HG03095 (cell line): ENCODE data around the gene ZNF429.
"Not testable (repeated sequence)": the region's sequence is repeated elsewhere in the genome, so short reads cannot be mapped to it uniquely, and the experiment has no call there.

ENCODE experiments used
- ATAC-seq: cut with Tn5 transposase; IDR thresholded peaks from one replicate; pipeline ENCODE4 v1.9.1; 2021; ENCODE audit warnings: moderate library complexity; ENCODE audit not compliant: unreplicated experiment

Gene ZNF429

GRCh38 chr19:21505459-21506451, at the start of gene ZNF429:
Gene ZNF429, plus strand, starts transcription at chr19:21505602. Its CDS starts 170 bp downstream, at chr19:21505772.
- peak; percentile 100 for ATAC-seq

- no peak for ATAC-seq
These were observed 44.7 kb upstream of the ZNF429 start for GRCh38 chr19:21460686-21461085.

GRCh38 chr19:21462540-21462939, 42.9 kb upstream of the ZNF429 start:
- ATAC-seq = no peak

GRCh38 chr19:21463449-21464105, 41.8 kb upstream of the ZNF429 start:
- no peak for ATAC-seq

- no peak for ATAC-seq
These were observed 38.8 kb upstream of the ZNF429 start for GRCh38 chr19:21466627-21467026.

- ATAC-seq = no peak
These were observed 36.6 kb upstream of the ZNF429 start for GRCh38 chr19:21468791-21469190.

- no peak for ATAC-seq
These were observed 32.9 kb upstream of the ZNF429 start for GRCh38 chr19:21472507-21472906.

GRCh38 chr19:21474671-21475181, 30.7 kb upstream of the ZNF429 start:
- ATAC-seq = no peak

- ATAC-seq = not testable (repeated sequence)
These were observed 23.0 kb upstream of the ZNF429 start for GRCh38 chr19:21482361-21482760.

GRCh38 chr19:21482863-21483276, 22.5 kb upstream of the ZNF429 start:
- ATAC-seq = no peak

- ATAC-seq = no peak
These were observed 21.7 kb upstream of the ZNF429 start for GRCh38 chr19:21483589-21484170.

GRCh38 chr19:21484631-21485030, 20.8 kb upstream of the ZNF429 start:
- ATAC-seq = no peak

- no peak for ATAC-seq
These were observed 19.5 kb upstream of the ZNF429 start for GRCh38 chr19:21485926-21486325.

- no peak for ATAC-seq
These were observed 17.4 kb upstream of the ZNF429 start for GRCh38 chr19:21487969-21488368.

- no peak for ATAC-seq
These were observed 14.3 kb upstream of the ZNF429 start for GRCh38 chr19:21491146-21491545.

GRCh38 chr19:21492947-21493906, 12.2 kb upstream of the ZNF429 start:
- ATAC-seq = no peak

GRCh38 chr19:21496876-21497275, 8.5 kb upstream of the ZNF429 start:
- ATAC-seq = no peak

GRCh38 chr19:21498651-21499050, 6.8 kb upstream of the ZNF429 start:
- no peak for ATAC-seq

- ATAC-seq = no peak
These were observed 2.8 kb downstream of the ZNF429 start for GRCh38 chr19:21508198-21508597.

- ATAC-seq = not testable (repeated sequence)
These were observed 5.7 kb downstream of the ZNF429 start for GRCh38 chr19:21511058-21511457.
